Kidney (tissue), 14 donors: ENCODE measurements around the gene YARS2. TPM values are rescaled to one million over a fixed set of nuclear protein-coding genes. Genes with fewer than 3 reads are reported as not detected.

ENCODE experiments used
- DNase-seq, 5 donors: peaks; one replicate each; pipeline ENCODE4 v3.0.0-alpha.2; 2013 to 2020
- FAIRE-seq: peaks from 2 replicates; lab custom pipeline; 2012; peaks lifted over from hg19 to GRCh38; lab: Jason Lieb, UNC
- H3K27ac ChIP-seq, 2 donors: one replicate each; pipeline ENCODE4 v1.7.0; 2013; ENCODE audit warnings: low read depth in 2 of 2, low read length in 2 of 2, inconsistent platforms in 1 of 2
- H3K27me3 ChIP-seq: one replicate; pipeline ENCODE4 v1.7.1; 2013; ENCODE audit warnings: low read length, inconsistent platforms; ENCODE audit not compliant: control insufficient read depth, insufficient read depth
- H3K36me3 ChIP-seq, 3 donors: one replicate each; pipeline versions ENCODE4 v1.7.0 to v1.7.1; 2013; ENCODE audit warnings: low read length in 3 of 3, control low read depth in 1 of 3, inconsistent platforms in 1 of 3; ENCODE audit not compliant: insufficient read depth in 3 of 3, control insufficient read depth in 2 of 3
- H3K4me1 ChIP-seq, 3 donors: one replicate each; pipeline versions ENCODE4 v1.7.0 to v1.7.1; 2013; ENCODE audit warnings: low read length in 3 of 3, inconsistent platforms in 1 of 3, low read depth in 1 of 3; ENCODE audit not compliant: control insufficient read depth in 2 of 3, insufficient read depth in 2 of 3
- H3K4me3 ChIP-seq, 3 donors: one replicate each; pipeline versions ENCODE4 v1.7.0 to v1.8.1; 2013; ENCODE audit warnings: low read length in 3 of 3, control low read depth in 1 of 3, inconsistent platforms in 1 of 3
- H3K9ac ChIP-seq, 3 donors: one replicate each; pipeline versions ENCODE4 v1.7.0 to v1.7.1; 2013; ENCODE audit warnings: low read length in 3 of 3, control low read depth in 1 of 3, inconsistent platforms in 1 of 3
- H3K9me3 ChIP-seq, 3 donors: one replicate each; pipeline versions ENCODE4 v1.7.0 to v1.7.1; 2013; ENCODE audit warnings: low read length in 3 of 3, control low read depth in 1 of 3, inconsistent platforms in 1 of 3; ENCODE audit not compliant: control insufficient read depth in 2 of 3, insufficient read depth in 1 of 3
- CTCF ChIP-seq: IDR thresholded peaks from 3 replicates; pipeline ENCODE4 v1.5.1; 2012; ENCODE audit warnings: mild to moderate bottlenecking, moderate library complexity, borderline replicate concordance; ENCODE audit not compliant: insufficient read depth; ENCODE audit errors: extremely low read depth
- intact Hi-C: fragments of 100-400 bp; cut with DNase I; formaldehyde crosslinking; loops from one replicate; pipeline ENCODE4 v1.11.1; 2022
- polyA plus RNA-seq: library from polyadenylated mRNA; stranded (reverse); fragments of 350-450 nt; fragmentation: Illumina TruSeq; extraction: RNeasy Lipid Tissue Mini Kit (QIAGEN cat#74804); gene quantifications from one replicate; pipeline ENCODE4 v1.2.3, GENCODE V29; 2014; ENCODE audit warnings: low read depth, low replicate concordance; ENCODE audit not compliant: insufficient read depth
- total RNA-seq: library from RNA; stranded (reverse); fragmentation: NEBNext Ultra II Directional; extraction: Animal tissue kit (Norgen Biotek cat#: 25700); gene quantifications from one replicate; pipeline ENCODE4 v1.2.1, GENCODE V29; 2021
- donor health status: control.
- donor health status: control.
- donor health status: control.
- donor health status: control.
- donor health status: control.
- donor health status: DM: yes; HTN: yes; CAD: no.
- donor health status: Normal renal cell carcinoma (clear cell type).

YARS2 gene
- total and polyA plus RNA-seq, 2 donors from 2014 or later: 15.4 to 24.6 TPM

GRCh38 chr12:32780071-32780470 lies 24.4 kb upstream of the YARS2 start:
- FAIRE-seq (no peak), DNase-seq (peak in 2 of 5 donors; percentile 36 to 77)
- Histone ChIP-seq H3K4me3 (no peak overlapping the region), H3K36me3 (no peaks in the 10 kb centered on the region), H3K9ac (no peak overlapping the region), H3K4me1 (no peaks in the 10 kb centered on the region), H3K27ac (no peak overlapping the region), H3K27me3 (no peaks in the 10 kb centered on the region), H3K9me3 (no peaks in the 10 kb centered on the region)
- no peak for TF ChIP-seq CTCF
- intact Hi-C loops: no loop called here

- DNase-seq: no peak
- no peak overlapping the region for H3K4me3 ChIP-seq
- FAIRE-seq: no peak
- no peaks in the 10 kb centered on the region for H3K27me3 ChIP-seq
- H3K27ac ChIP-seq: no peak overlapping the region
- H3K36me3 ChIP-seq: no peaks in the 10 kb centered on the region
- TF ChIP-seq CTCF: no peak
- H3K9me3 ChIP-seq: no peaks in the 10 kb centered on the region
- H3K9ac ChIP-seq: no peak overlapping the region
- intact Hi-C loops: no loop called here
- H3K4me1 ChIP-seq: no peaks in the 10 kb centered on the region
These were observed 22.0 kb upstream of the YARS2 start for GRCh38 chr12:32777691-32778175.

- H3K27ac ChIP-seq: no peak overlapping the region
- no peak overlapping the region for H3K4me3 ChIP-seq
- FAIRE-seq (no peak), DNase-seq (no peak)
- no peaks in the 10 kb centered on the region for H3K9me3 ChIP-seq
- H3K4me1 ChIP-seq: no peaks in the 10 kb centered on the region
- intact Hi-C loops: no loop called here
- H3K27me3 ChIP-seq: no peaks in the 10 kb centered on the region
- no peaks in the 10 kb centered on the region for H3K36me3 ChIP-seq
- no peak for TF ChIP-seq CTCF
- H3K9ac ChIP-seq: no peak overlapping the region
These were observed 21.5 kb upstream of the YARS2 start for GRCh38 chr12:32777159-32777558.

GRCh38 chr12:32776258-32776657 lies 20.6 kb upstream of the YARS2 start:
- TF ChIP-seq CTCF: no peak
- no peaks in the 10 kb centered on the region for H3K9me3 ChIP-seq
- no peak overlapping the region for H3K4me3 ChIP-seq
- H3K4me1 ChIP-seq: no peaks in the 10 kb centered on the region
- H3K9ac ChIP-seq: no peak overlapping the region
- DNase-seq (no peak), FAIRE-seq (no peak)
- H3K27ac ChIP-seq: no peak overlapping the region
- no peaks in the 10 kb centered on the region for H3K36me3 ChIP-seq
- intact Hi-C loops: no loop called here
- no peaks in the 10 kb centered on the region for H3K27me3 ChIP-seq
